Activated naive CD4-positive, alpha-beta T cell treated with anti-CD3 and anti-CD28 coated beads, Interleukin-2, amount 10 ng/mL, durations not matched to agents 7 days and 5 days (primary cell): ENCODE measurements around the gene IRF5.

Experiments
- CTCF ChIA-PET: fragments of 350-600 bp; sonication (Branson Sonifier 250); formaldehyde crosslinking; loops from one replicate; lab custom pipeline; 2021; ENCODE audit warnings: antibody characterized with exemption; lab: Charles Lee
- DNase-seq: peaks from one replicate; pipeline ENCODE4 v3.0.0-alpha.2; 2020
- H3K27ac Mint-ChIP-seq: one replicate; pipeline ENCODE4 v1.8.0; 2021; ENCODE audit warnings: mild to moderate bottlenecking, moderate library complexity, mixed read lengths
- H3K27me3 Mint-ChIP-seq: one replicate; pipeline ENCODE4 v1.8.0; 2021; ENCODE audit warnings: mild to moderate bottlenecking, mixed read lengths
- H3K36me3 Mint-ChIP-seq: one replicate; pipeline ENCODE4 v1.8.0; 2021; ENCODE audit warnings: mixed read lengths
- H3K4me1 Mint-ChIP-seq: one replicate; pipeline ENCODE4 v1.8.0; 2021; ENCODE audit warnings: mixed read lengths
- H3K4me3 Mint-ChIP-seq: one replicate; pipeline ENCODE4 v1.8.0; 2021; ENCODE audit warnings: mild to moderate bottlenecking, moderate library complexity, mixed read lengths
- H3K9me3 Mint-ChIP-seq: one replicate; pipeline ENCODE4 v1.8.0; 2021; ENCODE audit warnings: mixed read lengths

Gene IRF5

GRCh38 chr7:128900237-128900636 lies 37.5 kb upstream of the IRF5 start:
- peaks cover 27% of the 10 kb centered on the region for H3K27me3 Mint-ChIP-seq
- H3K4me3 Mint-ChIP-seq, result no peak overlapping the region
- H3K36me3 Mint-ChIP-seq, result peaks cover 3% of the 10 kb centered on the region

GRCh38 chr7:128902761-128903585 lies 34.8 kb upstream of the IRF5 start:
- Mint-ChIP-seq H3K36me3 (peaks cover 3% of the 10 kb centered on the region), H3K27me3 (peaks cover 43% of the 10 kb centered on the region), H3K4me1 (no peaks in the 10 kb centered on the region), H3K27ac (no peak overlapping the region), H3K4me3 (no peak overlapping the region), H3K9me3 (peaks cover 2% of the 10 kb centered on the region)
- DNase-seq, result peak; percentile 11
- CTCF ChIA-PET, result interaction anchor here (1.1 to 3.5 kb wide), 4 partner anchors 40 to 308 kb away, joined by 3 to 25 read pairs (median 3); partner anchors contain the start of gene ATP6V1F

More at GRCh38 chr7:128900237-128900636, 37.5 kb upstream of the IRF5 start:
- CTCF ChIA-PET, result interaction anchor here (1.3 to 1.5 kb wide), 2 partner anchors 191 to 310 kb away, joined by 5 read pairs; no protein-coding TSS in a partner anchor
- peaks cover 2% of the 10 kb centered on the region for H3K9me3 Mint-ChIP-seq
- no peak overlapping the region for H3K27ac Mint-ChIP-seq
- no peak for DNase-seq
- H3K4me1 Mint-ChIP-seq, result no peaks in the 10 kb centered on the region

- no peaks in the 10 kb centered on the region for H3K9me3 Mint-ChIP-seq
- peaks cover 47% of the 10 kb centered on the region for H3K27me3 Mint-ChIP-seq
- no peak overlapping the region for H3K4me3 Mint-ChIP-seq
- peak; percentile 19 for DNase-seq
- no peaks in the 10 kb centered on the region for H3K36me3 Mint-ChIP-seq
- no peak overlapping the region for H3K27ac Mint-ChIP-seq
- no peaks in the 10 kb centered on the region for H3K4me1 Mint-ChIP-seq
- CTCF ChIA-PET, result interaction anchor here (0.7 to 3.5 kb wide), 5 partner anchors 41 to 307 kb away, joined by 3 to 25 read pairs (median 4); partner anchors contain the start of gene ATP6V1F
Measured at GRCh38 chr7:128903621-128904361, 33.9 kb upstream of the IRF5 start.

- peak; percentile 30 for DNase-seq
- Mint-ChIP-seq H3K27me3 (peaks cover 55% of the 10 kb centered on the region), H3K4me3 (no peak overlapping the region), H3K9me3 (no peaks in the 10 kb centered on the region), H3K36me3 (no peaks in the 10 kb centered on the region), H3K27ac (no peak overlapping the region), H3K4me1 (no peaks in the 10 kb centered on the region)
- CTCF ChIA-PET, result interaction anchor here (0.7 to 3.5 kb wide), 4 partner anchors 42 to 259 kb away, joined by 3 to 25 read pairs (median 4); partner anchors contain the start of gene ATP6V1F
Measured at GRCh38 chr7:128904381-128905197, 33.1 kb upstream of the IRF5 start.

GRCh38 chr7:128906001-128906765 lies 31.5 kb upstream of the IRF5 start:
- Mint-ChIP-seq H3K4me3 (no peak overlapping the region), H3K36me3 (no peaks in the 10 kb centered on the region), H3K27me3 (peaks cover 71% of the 10 kb centered on the region), H3K4me1 (no peaks in the 10 kb centered on the region), H3K9me3 (no peaks in the 10 kb centered on the region), H3K27ac (no peak overlapping the region)
- DNase-seq, result peak; percentile 5
- CTCF ChIA-PET, result interaction anchor here (1.1 kb wide), 1 partner anchor 184 kb away, joined by 7 read pairs; no protein-coding TSS in a partner anchor

- DNase-seq, result peak; percentile 19
- Mint-ChIP-seq H3K27ac (no peak overlapping the region), H3K36me3 (no peaks in the 10 kb centered on the region), H3K4me1 (no peaks in the 10 kb centered on the region), H3K9me3 (no peaks in the 10 kb centered on the region), H3K4me3 (no peak overlapping the region), H3K27me3 (peaks cover 75% of the 10 kb centered on the region)
- CTCF ChIA-PET, result interaction anchor here (0.6 to 1.1 kb wide), 2 partner anchors 44 to 184 kb away, joined by 3 to 7 read pairs; no protein-coding TSS in a partner anchor
Measured at GRCh38 chr7:128906766-128907559, 30.8 kb upstream of the IRF5 start.

- no peaks in the 10 kb centered on the region for H3K4me1 Mint-ChIP-seq
- no peaks in the 10 kb centered on the region for H3K9me3 Mint-ChIP-seq
- peak; percentile 10 for DNase-seq
- no peak overlapping the region for H3K27ac Mint-ChIP-seq
- H3K4me3 Mint-ChIP-seq, result no peak overlapping the region
- H3K36me3 Mint-ChIP-seq, result no peaks in the 10 kb centered on the region
- peaks cover 82% of the 10 kb centered on the region for H3K27me3 Mint-ChIP-seq
- CTCF ChIA-PET, result interaction anchor here (0.5 to 0.6 kb wide), 2 partner anchors 35 to 238 kb away, joined by 3 read pairs; no protein-coding TSS in a partner anchor
Measured at GRCh38 chr7:128908750-128909624, 28.7 kb upstream of the IRF5 start.

- H3K4me1 Mint-ChIP-seq, result no peaks in the 10 kb centered on the region
- CTCF ChIA-PET, result interaction anchor here (0.5 to 1.0 kb wide), 2 partner anchors 34 to 182 kb away, joined by 3 read pairs; no protein-coding TSS in a partner anchor
- H3K27me3 Mint-ChIP-seq, result peaks cover 87% of the 10 kb centered on the region
- H3K9me3 Mint-ChIP-seq, result no peaks in the 10 kb centered on the region
- no peak overlapping the region for H3K27ac Mint-ChIP-seq
- no peaks in the 10 kb centered on the region for H3K36me3 Mint-ChIP-seq
- no peak overlapping the region for H3K4me3 Mint-ChIP-seq
- DNase-seq, result peak; percentile 17
Measured at GRCh38 chr7:128909625-128910568, 27.8 kb upstream of the IRF5 start.

GRCh38 chr7:128910569-128910945 lies 27.2 kb upstream of the IRF5 start, which contains the start of gene KCP:
KCP (minus strand) TSS chr7:128910709; CDS start chr7:128910676, 33 bp downstream.
- Mint-ChIP-seq H3K27me3 (peaks cover 88% of the 10 kb centered on the region), H3K27ac (no peak within 1 kb of the TSS), H3K9me3 (no peaks in the 10 kb centered on the region), H3K36me3 (no peaks in the 10 kb centered on the region), H3K4me1 (peaks cover 3% of the 10 kb centered on the region), H3K4me3 (no peak within 1 kb of the TSS)
- CTCF ChIA-PET, result interaction anchor here (1.0 to 1.5 kb wide), 2 partner anchors 27 to 181 kb away, joined by 3 to 7 read pairs; no protein-coding TSS in a partner anchor
- DNase-seq, result peak; percentile 7

- peaks cover 4% of the 10 kb centered on the region for H3K4me1 Mint-ChIP-seq
- CTCF ChIA-PET, result interaction anchor here (0.9 to 1.5 kb wide), 2 partner anchors 28 to 152 kb away, joined by 4 to 7 read pairs; no protein-coding TSS in a partner anchor
- no peaks in the 10 kb centered on the region for H3K9me3 Mint-ChIP-seq
- no peak overlapping the region for H3K4me3 Mint-ChIP-seq
- no peak overlapping the region for H3K27ac Mint-ChIP-seq
- H3K27me3 Mint-ChIP-seq, result peaks cover 90% of the 10 kb centered on the region
- peak; percentile 13 for DNase-seq
- H3K36me3 Mint-ChIP-seq, result no peaks in the 10 kb centered on the region
Measured at GRCh38 chr7:128911423-128912031, 26.2 kb upstream of the IRF5 start.
